Ovary (tissue), 9 donors: ENCODE data around the gene HSD11B1. TPM values are rescaled to one million over a fixed set of nuclear protein-coding genes. Genes with fewer than 3 reads are reported as not detected.

ENCODE experiments used
- DNase-seq, 5 donors: peaks; one replicate each; pipeline ENCODE4 v3.0.0-alpha.2; 2019 to 2020
- H3K27ac ChIP-seq, 2 donors: fragments of 200-600 bp; one replicate each; pipeline versions ENCODE4 v1.5.1 to v1.8.0; 2019 to 2022
- H3K27me3 ChIP-seq: fragments of 200-600 bp; one replicate; pipeline ENCODE4 v1.8.0; 2022
- H3K36me3 ChIP-seq: fragments of 200-600 bp; sonication (generic); one replicate; pipeline ENCODE4 v1.5.1; 2019
- H3K4me1 ChIP-seq: one replicate; pipeline ENCODE4 v1.8.1; 2013; ENCODE audit warnings: mild to moderate bottlenecking, moderate library complexity; ENCODE audit not compliant: insufficient read depth
- H3K4me3 ChIP-seq: fragments of 200-600 bp; sonication (generic); one replicate; pipeline ENCODE4 v1.5.1; 2017
- H3K9me3 ChIP-seq, 2 donors: fragments of 200-600 bp in 1 of 2; sonication (generic) in 1 of 2; one replicate each; pipeline versions ENCODE4 v1.5.1 to v1.8.1; 2013 to 2019; ENCODE audit warnings: mild to moderate bottlenecking in 1 of 2, moderate library complexity in 1 of 2
- CTCF ChIP-seq, 3 donors: fragments of 450-650 bp in 2 of 3; fragments of 200-600 bp in 1 of 3; IDR thresholded peaks; one replicate each; pipeline versions ENCODE4 v1.5.1 to v1.8.0; 2016 to 2022; ENCODE audit warnings: antibody characterized with exemption in 3 of 3, mild to moderate bottlenecking in 1 of 3
- EP300 ChIP-seq: sonication (generic); formaldehyde crosslinking; IDR thresholded peaks from one replicate; pipeline ENCODE4 v1.6.1; 2017; ENCODE audit warnings: antibody characterized with exemption
- POLR2A ChIP-seq: fragments of 450-650 bp; IDR thresholded peaks from one replicate; pipeline ENCODE4 v1.6.1; 2017; ENCODE audit warnings: antibody characterized with exemption, mild to moderate bottlenecking, moderate library complexity
- WGBS, 3 donors: extraction: QIAGEN DNeasy Blood & Tissue Kit in 1 of 3; methylation state at CpG; one replicate each; pipeline versions ENCODE4 v1.1.5 to v1.1.7; 2013 to 2017; 5-methylcytosine and 5-hydroxymethylcytosine counted together
- intact Hi-C, 4 donors: fragments of 100-400 bp; cut with DNase I; formaldehyde crosslinking; loops; one replicate each; pipeline versions ENCODE4 v1.11.0 to v1.15.1; 2022 to 2023
- polyA plus RNA-seq, 2 donors: library from polyadenylated mRNA; stranded (reverse); fragments of 200-250 nt in 1 of 2; fragments of 350-450 nt in 1 of 2; fragmentation: Illumina TruSeq in 1 of 2; extraction: RNeasy Lipid Tissue Mini Kit (QIAGEN cat#74804) in 1 of 2; gene quantifications; one replicate each; pipeline ENCODE4 v1.2.3, GENCODE V29; 2013 to 2014
- total RNA-seq, 7 donors: library from RNA; depleted of rRNA in 2 of 7; stranded (reverse); fragments of >200 nt in 2 of 7; fragmentation: NEBNext Ultra II Directional in 3 of 7; extraction: Animal tissue kit (Norgen Biotek cat#: 25700) in 3 of 7; gene quantifications; one replicate each; pipeline versions ENCODE4 v1.1.0 to v1.2.4, GENCODE V29; 2016 to 2023
- donor health status: DM: no; HTN: no; CAD: no; lungs with moderate emphysema.
- donor health status: DM: no; HTN: no; CAD: no.
- donor health status: Bipolar disorder and iron deficiency.
- donor health status: DM: yes; HTN: yes; CAD: no.
- donor health status: DM: no; HTN: no; CAD: no.
- donor health status: DM: yes; HTN: yes; CAD: no.

The HSD11B1 gene
- total and polyA plus RNA-seq, 9 donors: 7.4 to 265 (median 57.7) TPM

GRCh38 chr1:209659909-209660308, 44.7 kb upstream of the HSD11B1 start:
- Histone ChIP-seq H3K9me3 (no peaks in the 10 kb centered on the region), H3K4me1 (peaks cover 2% of the 10 kb centered on the region), H3K36me3 (no peaks in the 10 kb centered on the region), H3K27ac (no peak overlapping the region), H3K4me3 (no peak overlapping the region), H3K27me3 (no peaks in the 10 kb centered on the region)
- TF ChIP-seq CTCF (IDR thresholded peaks at IDR 0.05) (no peak), POLR2A (no peak), EP300 (no peak)
- intact Hi-C loops: no loop called here
- DNase-seq: no peak
- WGBS, 3 donors: 41 to 64% (median 49%) methylated on average over 5 of the region's 5 CpGs

DNA sequence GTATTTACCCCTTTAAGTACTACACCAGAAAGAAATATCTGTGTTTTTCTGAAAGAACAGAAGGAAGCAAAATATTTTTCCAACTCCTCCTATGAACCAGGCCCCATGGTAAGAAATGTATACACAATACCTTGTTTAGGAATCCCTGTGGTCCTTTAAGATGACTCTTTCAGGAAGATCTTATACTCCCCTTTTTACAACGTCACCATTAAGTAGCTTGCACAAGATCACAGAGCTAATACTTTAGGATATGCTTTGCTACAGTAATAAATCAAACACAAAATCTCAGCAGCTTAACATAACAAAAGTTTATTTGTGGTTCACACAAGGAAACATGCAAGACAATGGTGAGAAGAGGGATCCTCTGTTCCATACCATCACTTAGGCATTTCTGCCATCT, 43.6 kb upstream of the HSD11B1 start:
- peaks cover 2% of the 10 kb centered on the region for H3K4me1 ChIP-seq
- no peaks in the 10 kb centered on the region for H3K9me3 ChIP-seq
- H3K27ac ChIP-seq: no peak overlapping the region
- WGBS, 3 donors: 7 to 17% (median 16%) methylated on average over 1 of the region's 1 CpG
- no peak overlapping the region for H3K4me3 ChIP-seq
- intact Hi-C loops: no loop called here
- no peaks in the 10 kb centered on the region for H3K36me3 ChIP-seq
- H3K27me3 ChIP-seq: no peaks in the 10 kb centered on the region
- no peak for TF ChIP-seq EP300
- DNase-seq: no peak

DNA sequence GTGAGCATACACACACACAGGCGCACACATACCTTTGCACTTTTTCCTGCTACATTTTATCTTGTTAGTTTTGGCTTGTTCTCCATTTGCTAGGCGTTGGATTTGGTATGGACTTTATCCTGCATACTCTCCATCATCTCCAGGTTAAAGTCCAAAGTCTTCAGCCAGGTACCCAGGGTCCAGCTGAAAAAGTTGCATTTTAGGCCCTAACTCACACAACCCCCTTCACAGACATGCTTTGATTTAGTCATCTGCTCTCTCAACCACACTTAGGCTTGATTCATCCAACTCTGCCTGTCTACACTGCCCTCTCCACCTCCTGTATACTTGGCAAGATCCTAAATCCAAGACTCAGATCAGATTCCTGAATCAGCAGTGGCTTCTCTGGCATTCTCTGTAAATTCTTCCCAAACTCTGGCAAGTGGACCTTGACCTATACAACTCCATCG, 41.7 kb upstream of the HSD11B1 start:
- Histone ChIP-seq H3K4me1 (peaks cover 2% of the 10 kb centered on the region), H3K27me3 (no peaks in the 10 kb centered on the region), H3K4me3 (no peak overlapping the region), H3K9me3 (no peaks in the 10 kb centered on the region), H3K27ac (no peak overlapping the region), H3K36me3 (no peaks in the 10 kb centered on the region)
- TF ChIP-seq EP300 (no peak), CTCF (IDR thresholded peaks at IDR 0.05) (no peak), POLR2A (no peak)
- no peak for DNase-seq
- intact Hi-C loops: no loop called here
- WGBS, 3 donors: 63 to 73% (median 64%) methylated on average over 3 of the region's 3 CpGs

DNA sequence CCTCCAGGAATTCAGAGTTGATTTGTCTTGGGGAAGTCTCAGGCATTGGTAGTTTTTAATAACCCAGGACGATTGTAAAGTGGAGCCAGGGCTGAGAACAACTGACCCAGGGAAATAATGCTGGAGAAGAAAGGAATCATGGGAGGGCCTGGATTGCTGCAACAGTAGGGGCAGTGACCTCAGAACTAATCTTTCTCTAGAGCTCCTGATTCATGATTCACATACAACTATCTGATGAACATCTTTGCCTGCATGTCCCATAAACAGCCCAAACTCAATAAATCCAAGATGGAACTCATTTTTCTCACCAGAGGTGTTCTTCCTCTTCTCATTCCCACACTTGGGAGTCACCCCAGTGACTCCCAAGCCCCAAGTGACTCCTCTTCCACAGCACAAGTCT, 37.5 kb upstream of the HSD11B1 start:
- 88 to 96% (median 91%) methylated on average over 1 of the region's 1 CpG for WGBS, 3 donors
- Histone ChIP-seq H3K9me3 (no peaks in the 10 kb centered on the region), H3K27me3 (no peaks in the 10 kb centered on the region), H3K27ac (no peak overlapping the region), H3K4me3 (no peak overlapping the region), H3K4me1 (no peaks in the 10 kb centered on the region), H3K36me3 (no peaks in the 10 kb centered on the region)
- DNase-seq: no peak
- TF ChIP-seq CTCF (IDR thresholded peaks at IDR 0.05): no peak
- no peak for TF ChIP-seq EP300
- TF ChIP-seq POLR2A: no peak
- intact Hi-C loops: no loop called here

- TF ChIP-seq EP300 (no peak), POLR2A (no peak), CTCF (IDR thresholded peaks at IDR 0.05) (no peak)
- intact Hi-C loops: no loop called here
- H3K4me1 ChIP-seq: no peaks in the 10 kb centered on the region
- no peaks in the 10 kb centered on the region for H3K27me3 ChIP-seq
- no peaks in the 10 kb centered on the region for H3K9me3 ChIP-seq
- no peak overlapping the region for H3K4me3 ChIP-seq
- no peaks in the 10 kb centered on the region for H3K36me3 ChIP-seq
- no peak overlapping the region for H3K27ac ChIP-seq
- WGBS, 3 donors: 92 to 95% (median 93%) methylated on average over 4 of the region's 4 CpGs
- DNase-seq: no peak
Observed at GRCh38 chr1:209667708-209668107, 36.9 kb upstream of the HSD11B1 start.
